Glomerular visceral epithelial cell (primary cell): ENCODE data around the gene CAPN2.
A peak's percentile ranks its signal among the peaks of the same experiment; 100 is the strongest.
"Not testable (repeated sequence)": the region's sequence is repeated elsewhere in the genome, so short reads cannot be mapped to it uniquely, and the experiment has no call there.

Experiments used
- DNase-seq: peaks from one replicate; pipeline ENCODE4 v3.0.0-alpha.2; 2016; ENCODE audit errors: extremely low spot score

Gene CAPN2

DNA sequence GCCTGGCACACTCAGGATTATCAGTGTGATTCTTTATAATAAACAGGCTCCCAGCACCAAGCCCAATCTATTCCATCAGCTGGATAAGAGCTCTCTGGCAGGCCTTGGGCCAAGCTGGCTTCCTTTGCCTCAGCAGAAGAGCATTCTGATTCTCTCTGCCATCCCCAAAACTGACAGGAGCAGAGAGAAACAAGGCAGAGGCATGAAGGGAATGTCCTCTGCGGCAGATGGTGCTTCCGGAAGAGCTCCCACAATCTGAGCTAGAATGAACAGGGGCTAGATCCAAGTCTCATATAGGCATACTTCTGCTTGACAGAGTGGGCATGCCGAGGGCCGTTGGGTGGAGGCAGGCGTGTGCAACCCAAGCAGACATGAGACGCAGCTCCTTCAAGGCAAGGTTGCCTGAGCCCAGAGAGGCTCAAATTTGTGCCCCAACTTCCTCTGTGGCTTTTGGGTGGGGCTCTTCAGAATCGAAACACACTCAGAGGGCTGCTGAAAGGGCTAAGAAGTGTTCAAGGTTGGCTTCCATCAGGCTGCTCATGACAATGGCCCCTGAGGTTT is 4.0 kb downstream of the CAPN2 start:
- no peak for DNase-seq

DNA sequence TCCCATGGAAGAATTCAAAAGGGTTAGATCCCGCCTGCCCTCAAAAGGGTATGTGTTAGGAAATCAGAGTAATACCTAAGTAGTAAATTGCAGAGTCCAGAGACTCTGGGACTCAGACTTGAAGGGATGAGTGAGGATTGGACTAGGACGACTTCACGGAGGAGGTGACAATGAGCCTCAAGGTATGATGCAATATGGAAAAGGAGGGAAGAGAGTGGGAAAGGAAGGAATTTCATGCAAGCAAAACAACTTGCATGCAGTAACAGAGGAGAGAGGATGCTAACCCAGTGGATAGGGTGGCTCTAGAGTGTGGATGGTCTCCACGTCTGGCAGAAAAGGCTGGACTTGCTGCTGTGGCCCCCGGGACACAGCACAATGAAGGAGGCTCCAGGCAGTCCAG is 4.8 kb downstream of the CAPN2 start:
- DNase-seq = no peak

DNA sequence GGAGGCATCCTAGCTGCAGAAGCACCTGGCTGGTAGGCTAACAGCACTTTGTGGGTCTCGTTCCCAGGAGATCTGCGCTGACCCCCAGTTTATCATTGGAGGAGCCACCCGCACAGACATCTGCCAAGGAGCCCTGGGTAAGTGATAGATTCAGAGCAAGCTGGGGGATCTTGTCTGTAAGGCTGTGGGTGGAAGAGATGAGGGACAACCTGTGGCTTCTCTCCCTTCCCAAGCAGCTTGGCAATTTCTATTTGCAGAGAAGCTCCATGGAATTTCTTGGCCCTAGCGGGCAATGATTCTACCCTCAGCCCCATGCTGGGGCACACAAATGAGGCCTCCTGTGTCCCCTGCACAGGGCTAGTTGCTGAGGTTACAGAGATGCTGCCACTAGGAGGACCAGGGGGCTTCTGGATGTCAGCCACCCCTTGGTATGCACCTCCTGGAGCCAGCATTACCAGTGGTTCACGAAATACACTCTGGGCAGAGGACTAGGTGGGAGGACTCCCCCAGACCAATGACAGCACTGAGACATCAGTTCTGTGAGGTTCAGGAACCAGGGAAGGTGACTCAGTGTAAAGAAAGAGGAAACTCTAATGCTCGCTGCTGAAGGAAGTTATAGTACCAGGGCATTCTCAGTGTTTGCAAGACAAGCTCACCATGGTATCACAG is 5.5 kb downstream of the CAPN2 start:
- peak; percentile 44 for DNase-seq

DNA sequence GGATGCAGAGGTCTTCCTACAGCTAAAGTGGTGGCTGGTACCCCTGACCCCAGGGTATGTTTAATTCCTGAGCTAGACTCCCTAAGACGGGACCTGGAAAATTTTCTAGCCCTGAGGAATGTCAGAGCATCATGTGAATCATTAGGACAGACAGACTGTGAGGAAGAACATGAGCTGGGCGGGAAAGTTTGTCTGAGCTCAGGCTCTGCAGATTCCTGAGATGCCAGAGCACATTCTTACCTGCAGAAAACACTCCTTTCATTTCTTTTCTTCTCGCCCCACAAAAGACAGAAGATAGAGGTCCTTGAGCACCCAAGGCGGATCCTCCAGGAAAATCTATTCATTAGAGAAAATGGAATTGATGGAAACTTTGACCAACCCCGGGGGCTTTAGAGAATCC is 6.5 kb downstream of the CAPN2 start:
- DNase-seq = peak; percentile 64

DNA sequence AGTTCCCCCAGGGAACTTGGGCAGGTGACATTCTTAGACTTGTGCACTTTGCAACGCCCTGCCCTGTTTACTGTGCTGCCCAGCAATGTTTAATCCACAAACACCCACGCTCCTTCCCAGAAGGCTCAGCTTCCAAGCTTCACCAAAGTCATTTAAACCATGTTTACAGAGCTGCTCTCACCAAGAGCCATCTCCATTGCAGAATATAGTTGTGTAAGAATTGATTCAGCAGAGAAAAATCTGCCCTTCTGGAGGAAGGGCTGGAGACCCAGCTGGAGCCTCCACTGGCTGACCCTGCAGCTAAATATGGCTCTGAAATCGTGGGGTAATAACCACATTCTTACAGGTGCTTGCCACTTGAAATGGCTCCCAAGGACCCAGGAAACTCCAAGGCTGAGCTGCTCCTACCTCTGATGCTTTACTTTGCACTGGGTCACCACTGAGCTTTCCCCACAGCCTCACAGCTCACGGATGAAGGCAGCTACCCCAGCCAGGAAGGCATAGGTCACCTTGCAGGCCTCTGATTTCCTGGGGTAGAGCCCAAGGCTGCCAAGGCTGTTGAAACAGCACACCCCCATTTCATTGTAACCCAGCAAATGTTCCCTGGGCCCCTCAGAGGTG is 8.7 kb downstream of the CAPN2 start:
- DNase-seq = peak; percentile 58

DNA sequence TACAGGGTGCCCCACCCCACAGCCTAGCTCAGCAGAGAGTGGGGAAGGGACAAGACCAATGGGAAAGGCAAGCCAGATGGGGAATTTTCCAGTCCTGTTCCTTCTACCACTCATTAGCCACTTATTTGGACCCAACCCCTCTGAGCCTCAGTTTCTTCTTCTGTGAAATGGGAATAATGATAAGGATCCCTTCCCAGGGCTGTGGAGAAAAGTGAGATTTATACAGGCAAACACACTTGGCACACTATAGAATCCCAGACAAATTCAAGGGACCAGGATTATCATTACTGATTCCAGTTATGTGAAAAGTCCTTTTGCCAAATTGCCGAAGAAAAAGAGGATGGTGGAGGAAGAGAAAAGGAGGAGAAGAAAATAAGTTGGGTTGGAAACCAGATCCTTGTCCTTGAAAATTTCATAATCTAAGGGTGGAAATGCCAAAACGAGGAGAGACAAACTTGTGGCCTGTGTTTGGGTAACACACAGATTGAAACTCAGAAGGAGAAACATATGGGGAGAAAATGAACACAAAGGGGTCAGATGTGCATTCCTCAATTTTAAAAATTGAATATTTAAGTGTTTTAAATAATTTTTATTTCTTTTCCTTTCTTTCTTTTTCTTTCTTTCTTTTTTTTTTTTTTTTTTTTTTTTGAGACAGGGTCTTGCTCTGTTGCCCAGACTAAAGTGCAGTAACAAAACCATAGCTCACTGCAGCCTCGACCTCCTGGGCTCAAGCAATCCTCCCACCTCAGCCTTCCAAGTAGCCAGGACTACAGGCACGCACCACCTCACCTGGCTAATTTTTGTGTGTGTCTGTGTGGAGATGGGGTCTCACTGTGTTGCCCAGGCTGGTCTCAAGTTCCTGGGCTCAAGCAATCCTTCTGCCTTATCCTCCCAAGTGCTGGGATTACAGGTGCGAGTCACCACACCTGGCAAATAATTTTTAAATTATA is 9.6 kb downstream of the CAPN2 start:
- no peak for DNase-seq

DNA sequence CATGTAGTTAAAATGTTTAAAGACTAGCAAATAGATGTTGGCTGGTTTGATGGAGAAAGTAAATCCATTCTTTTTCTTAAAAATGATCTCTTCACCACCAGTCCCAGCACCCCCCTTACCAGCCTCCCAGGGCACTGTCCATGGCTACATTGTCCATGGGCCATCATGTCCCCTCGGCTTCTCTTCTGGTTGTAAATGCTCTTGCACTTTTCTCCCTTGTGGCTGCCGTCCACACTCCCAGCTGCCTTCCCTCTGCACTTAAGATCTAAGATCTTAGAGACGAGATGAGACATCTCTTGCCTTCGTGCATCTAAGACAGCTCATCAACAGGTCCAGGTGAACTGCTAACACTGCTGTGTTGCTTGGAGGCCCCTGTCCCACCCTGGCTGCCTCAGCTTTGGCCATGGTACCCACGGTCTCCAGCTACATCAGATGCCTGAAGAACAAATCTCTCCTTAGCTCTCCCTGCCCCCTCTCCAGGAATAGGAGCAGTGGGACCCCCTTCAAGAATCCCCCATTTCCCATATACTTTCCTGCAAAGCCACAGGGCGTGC is 11.1 kb downstream of the CAPN2 start:
- no peak for DNase-seq

DNA sequence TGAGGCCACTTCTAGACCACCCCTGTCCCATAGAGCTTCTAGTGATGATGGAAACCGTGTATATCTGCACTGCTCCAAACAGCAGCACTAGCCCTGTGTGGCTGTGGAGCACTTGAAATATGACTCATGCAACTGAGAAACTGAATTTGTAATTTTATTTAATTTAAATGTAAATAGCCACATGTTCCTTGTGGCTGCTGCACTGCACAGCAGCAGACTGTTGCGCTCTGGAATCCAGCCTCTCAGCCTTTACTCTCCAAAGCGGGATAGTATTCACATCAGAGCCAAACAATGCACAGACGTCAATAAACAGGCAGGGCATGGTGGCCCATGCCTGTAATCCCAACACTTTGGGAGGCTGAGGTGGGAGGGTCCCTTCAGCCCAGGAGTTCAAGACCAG is 12.0 kb downstream of the CAPN2 start:
- no peak for DNase-seq

DNA sequence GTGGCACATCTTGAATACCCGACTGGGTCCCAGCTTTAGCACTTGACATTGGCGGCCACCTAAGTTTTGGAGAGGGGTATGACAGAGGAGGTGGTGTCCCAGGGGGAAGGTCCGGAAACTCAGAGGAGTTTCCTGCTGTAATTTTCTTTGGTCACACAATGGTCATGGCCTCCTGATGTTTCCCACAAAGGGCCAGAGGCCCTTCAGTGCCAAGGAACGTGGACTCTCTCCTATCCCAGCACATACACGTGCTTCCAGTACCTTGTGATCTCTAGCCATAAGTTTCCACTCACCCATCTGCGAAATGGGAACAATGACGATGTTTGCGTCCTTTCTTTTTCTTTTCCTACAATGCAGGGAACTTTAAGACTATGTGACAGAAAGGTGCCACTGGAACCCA is 13.2 kb downstream of the CAPN2 start:
- DNase-seq = no peak

DNA sequence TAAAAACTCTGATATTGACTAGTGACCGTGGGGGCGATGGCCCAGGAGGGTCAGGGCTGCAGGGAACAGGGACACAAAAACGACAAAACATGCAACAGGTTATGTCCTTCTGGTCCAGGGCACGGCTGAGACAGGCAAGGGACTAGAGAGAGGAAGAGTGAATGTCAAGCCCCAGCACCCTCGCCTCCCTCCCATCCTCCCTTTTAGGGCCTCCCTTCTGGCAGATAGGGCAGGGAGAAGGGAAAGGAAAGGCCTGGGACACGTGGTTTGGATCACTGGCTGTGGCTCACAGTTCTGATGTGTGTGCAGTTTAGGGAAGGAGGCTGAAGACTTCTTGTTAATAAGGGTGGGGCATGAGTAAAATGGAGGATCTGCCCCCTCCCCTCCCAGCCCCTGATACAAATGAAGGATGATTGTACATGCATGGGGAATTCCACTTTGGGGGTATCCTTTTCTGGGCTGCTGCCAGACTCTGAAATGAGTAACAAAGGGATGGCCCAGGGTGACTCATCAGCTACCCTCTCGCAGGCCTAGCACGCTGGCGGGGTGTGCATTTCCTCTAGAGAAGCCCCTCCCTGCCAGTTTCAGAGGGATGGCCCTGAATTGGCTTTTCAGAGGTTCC is 14.2 kb downstream of the CAPN2 start:
- peak; percentile 97 for DNase-seq

DNA sequence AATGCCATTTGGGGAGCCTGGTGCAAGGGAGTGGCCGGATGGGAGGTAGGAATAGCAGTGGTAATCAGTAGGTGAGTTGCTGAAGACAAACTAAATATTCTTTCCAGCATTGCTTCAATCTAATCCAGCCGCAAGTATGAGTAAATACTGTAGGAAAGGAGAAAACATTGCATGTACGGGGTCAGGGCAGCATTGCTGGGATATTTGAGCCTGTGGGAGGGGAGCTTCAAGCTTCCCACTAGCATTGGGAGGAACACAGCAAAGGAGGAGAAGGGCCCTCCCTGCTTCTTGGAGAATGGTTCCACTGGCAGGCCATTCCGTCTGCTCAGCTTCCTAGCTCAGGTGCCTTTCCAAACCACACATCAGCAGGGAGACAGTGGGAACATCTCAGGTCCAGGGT is 15.2 kb downstream of the CAPN2 start:
- DNase-seq = no peak

DNA sequence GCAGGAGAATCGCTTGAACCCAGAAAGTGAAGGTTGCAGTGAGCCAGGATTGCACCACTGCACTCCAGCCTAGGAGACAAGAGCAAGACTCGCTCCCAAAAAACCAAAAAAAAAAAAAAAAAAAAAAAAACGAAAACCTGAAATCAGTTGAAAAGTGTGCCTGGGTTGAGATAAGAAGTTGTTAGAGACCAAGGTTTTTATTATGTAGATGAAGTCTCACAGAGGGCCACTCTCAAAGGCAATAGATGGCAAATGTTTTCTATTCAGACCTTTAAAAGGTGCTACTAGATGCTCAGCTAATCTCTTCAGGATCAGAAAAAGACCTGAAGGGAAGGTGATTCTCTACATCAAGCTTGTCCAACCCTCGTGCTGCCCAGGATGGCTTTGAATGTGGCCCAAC is 17.6 kb downstream of the CAPN2 start:
- no peak for DNase-seq

DNA sequence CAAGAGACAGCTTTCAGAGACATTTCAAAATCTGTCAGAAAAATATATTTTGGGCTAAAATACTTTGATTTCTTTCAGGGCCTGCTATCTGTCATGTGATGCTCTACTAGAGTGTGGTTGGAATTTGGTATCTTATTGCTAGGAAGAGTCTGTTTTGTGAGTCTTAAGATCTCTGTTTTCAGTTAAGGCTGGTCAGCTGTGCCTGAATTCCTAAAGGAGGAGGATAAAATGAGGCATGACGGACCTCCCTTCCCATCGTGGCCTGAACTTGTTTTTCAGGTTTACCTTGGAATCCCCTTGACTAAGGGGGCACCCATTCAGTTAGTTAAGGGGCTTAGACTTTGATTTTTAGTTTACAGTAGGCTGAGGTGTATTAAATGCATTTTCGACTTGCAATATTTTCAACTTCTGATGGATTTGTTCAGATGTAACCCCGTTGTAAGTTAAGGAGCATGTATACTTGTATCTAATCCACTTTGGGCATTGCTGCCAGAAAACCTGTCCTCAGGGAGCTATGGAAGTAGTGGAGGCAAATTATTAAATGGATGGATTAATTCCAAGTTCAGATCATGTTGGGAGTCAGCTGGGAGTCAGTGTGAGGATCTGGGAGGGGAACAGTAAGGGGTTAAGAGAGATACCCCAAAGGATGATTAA is 18.3 kb downstream of the CAPN2 start:
- no peak for DNase-seq

DNA sequence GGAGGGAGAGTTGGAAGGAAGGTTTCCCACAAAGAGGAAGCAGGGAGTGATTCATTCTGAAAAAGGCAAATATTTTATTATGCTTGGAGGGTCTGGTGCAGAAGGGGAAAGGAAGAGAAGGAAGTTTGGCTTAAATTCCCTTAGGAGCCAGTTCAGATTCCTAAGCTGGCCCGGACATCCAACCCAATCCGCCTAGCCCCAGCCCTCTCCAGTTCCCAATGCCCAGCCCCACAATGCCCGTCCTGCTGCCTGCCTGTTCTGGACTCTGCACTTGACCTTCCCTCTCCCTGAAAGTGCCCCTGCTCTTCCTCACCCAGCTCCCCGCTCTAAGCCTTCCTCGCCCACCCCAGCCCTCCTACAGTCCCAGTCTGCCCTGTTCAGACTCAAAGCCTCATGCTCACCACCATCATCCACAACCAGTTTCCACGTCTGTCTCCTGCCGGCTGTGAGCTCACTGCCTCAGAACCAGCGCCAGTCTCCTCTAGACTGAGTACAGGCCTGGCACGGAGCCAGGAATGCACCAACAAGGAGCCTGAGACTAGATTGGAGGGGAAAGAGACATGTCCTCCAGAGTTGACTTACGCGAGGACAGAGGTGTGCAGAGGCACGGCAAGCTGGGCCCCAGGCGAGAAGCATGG is 18.9 kb downstream of the CAPN2 start:
- peak; percentile 78 for DNase-seq

DNA sequence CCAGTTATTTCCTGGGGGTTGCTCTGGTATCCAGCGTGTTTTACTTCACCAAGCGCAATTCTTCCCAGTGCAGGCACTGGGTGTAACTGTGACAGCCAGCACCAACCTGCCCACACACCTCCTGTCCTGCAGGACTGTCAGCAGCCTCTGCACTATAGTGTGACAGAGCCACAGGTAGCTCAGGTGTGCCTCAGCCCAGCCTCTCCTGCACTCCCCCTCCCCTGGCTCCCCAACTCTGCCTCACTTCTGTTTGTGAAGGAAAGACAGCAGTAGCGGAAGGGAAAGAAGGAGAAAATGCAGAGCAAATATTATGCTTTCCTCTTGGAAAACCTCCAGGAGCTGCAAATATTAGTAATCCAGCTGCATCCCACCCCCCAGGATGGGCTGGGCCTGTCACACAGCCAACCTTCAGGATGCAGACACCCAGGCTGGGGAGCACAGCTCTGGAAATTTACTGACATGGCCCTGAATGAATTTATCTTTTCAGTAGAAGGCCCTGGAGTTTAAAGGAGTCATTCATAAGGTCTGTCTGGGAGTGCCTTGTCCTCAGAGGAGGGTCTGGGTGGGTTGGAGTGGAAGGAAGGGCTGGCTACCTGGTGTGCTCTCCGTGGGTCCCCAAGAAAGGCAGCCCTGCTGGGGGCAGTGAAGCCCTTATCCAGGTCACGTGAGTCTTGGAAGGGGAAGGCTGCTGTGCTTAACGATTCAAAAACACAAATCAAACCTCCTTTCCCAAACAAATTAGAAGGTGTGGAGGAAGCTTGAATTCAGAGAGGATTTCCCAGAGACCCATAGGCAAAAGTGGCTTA is 20.9 kb downstream of the CAPN2 start:
- DNase-seq = no peak

DNA sequence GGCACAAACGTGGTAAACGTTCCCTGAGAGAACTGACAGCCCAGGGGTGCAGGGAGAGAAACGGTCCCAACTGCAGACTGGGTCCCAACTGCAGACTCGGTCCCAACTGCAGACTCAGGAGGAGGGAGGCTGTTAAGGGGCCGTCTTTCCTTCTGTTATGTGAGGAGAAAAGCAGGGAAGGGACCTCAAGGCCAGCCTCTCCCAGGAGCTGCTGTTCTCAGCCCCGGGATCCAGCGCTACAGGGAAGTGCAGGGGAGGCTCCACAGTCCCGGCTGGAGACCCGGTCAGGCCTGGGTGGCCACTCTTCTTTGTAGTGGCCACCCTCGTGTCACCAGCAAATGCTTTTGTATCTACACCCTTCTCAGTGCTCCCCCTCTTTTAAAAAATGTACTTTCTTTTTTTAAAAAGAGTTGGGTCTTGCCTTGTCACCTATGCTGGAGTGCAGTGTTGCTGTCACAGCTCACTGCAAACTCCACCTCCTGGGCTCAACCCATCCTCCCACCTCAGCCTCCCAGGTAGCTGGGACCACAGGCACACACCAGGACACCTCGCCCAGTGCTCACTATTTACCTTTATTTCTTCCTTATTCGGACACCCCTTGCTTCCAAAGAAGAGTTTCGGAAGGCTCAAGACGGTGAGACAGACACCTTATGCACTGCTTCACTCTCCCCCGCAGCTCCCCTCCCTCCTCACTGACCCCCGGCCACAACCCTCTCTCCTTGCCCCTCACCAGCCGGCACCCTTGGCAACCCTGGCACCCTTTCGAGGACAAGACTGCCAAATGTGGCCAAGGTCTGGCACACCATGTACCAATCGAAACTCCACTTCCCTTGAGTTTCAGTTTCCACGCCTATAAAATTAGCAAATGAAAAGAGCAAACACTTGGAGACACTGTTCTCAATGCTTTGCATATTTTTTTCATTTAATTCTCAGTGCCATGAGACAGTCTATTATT is 21.8 kb downstream of the CAPN2 start:
- DNase-seq = no peak

DNA sequence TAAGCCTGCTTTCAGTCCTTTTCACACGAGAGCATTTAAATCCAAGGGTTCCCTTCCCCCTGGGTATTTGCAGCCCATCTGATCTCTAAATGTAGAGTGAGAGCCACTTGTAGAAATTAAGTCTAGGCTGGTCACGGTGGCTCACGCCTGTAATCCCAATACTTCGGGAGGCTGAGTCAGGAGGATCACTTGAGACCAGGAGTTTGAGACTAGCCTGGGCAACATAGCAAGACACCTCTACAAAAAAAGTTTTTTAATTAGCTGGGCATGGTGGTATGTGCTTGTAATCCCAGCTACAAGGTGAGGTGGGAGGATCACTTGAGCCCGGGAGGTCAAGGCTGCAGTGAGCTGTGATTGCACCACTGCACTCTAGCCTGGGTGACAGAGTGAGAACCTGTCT is 24.3 kb downstream of the CAPN2 start:
- DNase-seq = not testable (repeated sequence)

DNA sequence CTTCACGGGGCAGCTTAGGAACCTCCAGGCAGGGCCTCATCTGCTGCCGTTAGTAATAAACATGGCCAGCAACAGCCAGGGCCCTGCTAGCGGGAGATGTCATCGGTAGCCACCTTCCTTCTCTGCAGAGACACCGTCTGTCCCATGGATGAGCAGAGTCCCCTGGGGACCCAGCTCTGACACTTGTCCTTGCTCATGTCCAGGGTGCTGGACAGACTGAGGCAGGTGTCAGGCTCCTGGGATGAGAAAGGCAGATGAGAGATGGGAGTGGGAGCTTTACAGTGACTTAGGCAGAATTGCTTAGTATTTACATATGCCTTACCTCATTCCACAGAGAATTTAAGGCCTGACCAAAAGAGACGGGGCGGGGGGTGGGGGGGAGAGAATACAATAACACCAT is 25.0 kb downstream of the CAPN2 start:
- no peak for DNase-seq
